ENCODE results near the gene REEP5. TPM values are rescaled to one million over a fixed set of nuclear protein-coding genes. Genes with fewer than 3 reads are reported as not detected.
A peak's percentile ranks its signal among the peaks of the same experiment; 100 is the strongest.

REEP5 gene
- polyA plus RNA-seq (2011; rRNA removed): 278 and 334 TPM in 2 replicates
- polyA minus RNA-seq (2011; rRNA and poly(A)+ RNA removed): 162 and 190 TPM in 2 replicates

- no peak for DNase-seq (ENCODE audit: low read depth)
- H3K27me3 ChIP-seq (ENCODE audit: control insufficient read depth, insufficient read depth, low read length): peaks cover 3% of the 10 kb centered on the region; the same call in 1 of the 2 replicates
- no peaks in the 10 kb centered on the region; the same call in 1 of the 2 replicates for H3K36me3 ChIP-seq (ENCODE audit: control insufficient read depth, insufficient read depth, low read length)
- ChIA-PET CTCF (interaction anchor here (0.9 to 2.7 kb wide), 14 partner anchors 8 to 371 kb away, joined by 3 to 13 read pairs (median 4); partner anchors contain the start of gene DCP2), POLR2A (no interaction called here)
- H3K4me3 ChIP-seq (ENCODE audit: low read depth, low read length): peak within 1 kb of the TSS; percentile 71
- TF ChIP-seq CTCF (IDR thresholded peaks at IDR 0.05; ENCODE audit: insufficient read depth, low read depth, low read length): peak; percentile 69
Observed at GRCh38 chr5:112921833-112922817, at the start of gene REEP5. REEP5 (minus strand) TSS chr5:112922227; CDS start chr5:112922190, 37 bp downstream.

DNA sequence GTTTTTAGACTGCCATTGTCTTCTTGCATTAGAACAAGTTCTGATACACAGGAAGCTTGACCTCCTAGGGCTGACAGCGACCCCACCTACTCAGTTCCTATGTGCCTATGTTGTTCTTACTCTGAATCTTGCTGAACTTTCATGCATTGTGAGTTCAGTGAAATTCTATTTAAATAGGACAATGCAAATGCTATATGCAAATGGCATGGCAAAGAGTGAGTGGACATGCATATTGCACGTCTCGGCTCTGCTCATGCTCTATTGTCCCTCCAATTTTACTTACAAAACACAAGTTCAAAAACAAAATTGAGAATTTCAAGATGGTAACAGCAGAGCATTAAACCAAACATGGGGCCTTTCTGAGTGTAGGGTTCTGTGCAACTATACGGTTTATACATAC, 49.2 kb upstream of the REEP5 start:
- CTCF ChIA-PET: no interaction called here
- no peak overlapping the region for H3K4me3 ChIP-seq (ENCODE audit: low read depth, low read length)
- DNase-seq (ENCODE audit: low read depth): no peak
- POLR2A ChIA-PET: no interaction called here
- no peaks in the 10 kb centered on the region for H3K36me3 ChIP-seq (ENCODE audit: control insufficient read depth, insufficient read depth, low read length)
- H3K27me3 ChIP-seq (ENCODE audit: control insufficient read depth, insufficient read depth, low read length): no peaks in the 10 kb centered on the region
- TF ChIP-seq CTCF (IDR thresholded peaks at IDR 0.05; ENCODE audit: insufficient read depth, low read depth, low read length): no peak

DNA sequence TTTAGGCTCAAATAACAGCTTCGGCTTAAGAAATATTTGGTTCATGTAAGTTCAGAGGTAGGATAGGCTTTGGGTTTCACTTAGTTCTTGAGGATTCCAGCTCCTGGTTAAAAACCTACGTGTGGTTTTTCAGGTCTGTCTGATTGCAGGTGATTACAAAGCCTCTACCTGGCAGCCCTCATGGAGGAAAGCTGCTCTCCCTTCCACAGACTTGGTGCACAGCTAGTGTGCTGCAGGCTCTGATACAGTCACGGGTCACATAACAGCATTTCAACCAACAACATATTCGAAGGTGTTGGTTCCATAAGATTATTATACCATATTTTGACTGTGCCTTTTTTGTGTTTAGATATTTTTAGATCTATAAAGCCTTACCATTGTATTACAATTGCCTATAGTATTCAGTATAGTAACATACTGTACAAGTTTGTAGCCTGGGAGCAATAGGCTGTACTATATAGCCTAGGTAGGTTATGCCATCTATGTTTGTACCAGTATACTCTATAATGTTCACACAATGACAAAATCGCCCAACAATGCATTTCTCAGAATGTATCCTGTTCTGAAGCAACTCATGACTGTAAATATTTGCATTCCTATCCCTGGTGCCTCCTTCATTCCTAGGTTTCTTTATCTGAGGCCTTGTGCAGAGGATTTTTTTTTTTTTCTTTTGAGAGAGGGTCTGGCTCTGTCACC, 46.5 kb upstream of the REEP5 start:
- no peak for TF ChIP-seq CTCF (IDR thresholded peaks at IDR 0.05; ENCODE audit: insufficient read depth, low read depth, low read length)
- ChIA-PET POLR2A (no interaction called here), CTCF (interaction anchor here (0.9 to 1.3 kb wide), 2 partner anchors 47 to 120 kb away, joined by 3 read pairs; no protein-coding TSS in a partner anchor)
- Histone ChIP-seq H3K36me3 (ENCODE audit: control insufficient read depth, insufficient read depth, low read length) (no peaks in the 10 kb centered on the region), H3K4me3 (ENCODE audit: low read depth, low read length) (no peak overlapping the region), H3K27me3 (ENCODE audit: control insufficient read depth, insufficient read depth, low read length) (no peaks in the 10 kb centered on the region; the same call in 1 of the 2 replicates)
- DNase-seq (ENCODE audit: low read depth): no peak

DNA sequence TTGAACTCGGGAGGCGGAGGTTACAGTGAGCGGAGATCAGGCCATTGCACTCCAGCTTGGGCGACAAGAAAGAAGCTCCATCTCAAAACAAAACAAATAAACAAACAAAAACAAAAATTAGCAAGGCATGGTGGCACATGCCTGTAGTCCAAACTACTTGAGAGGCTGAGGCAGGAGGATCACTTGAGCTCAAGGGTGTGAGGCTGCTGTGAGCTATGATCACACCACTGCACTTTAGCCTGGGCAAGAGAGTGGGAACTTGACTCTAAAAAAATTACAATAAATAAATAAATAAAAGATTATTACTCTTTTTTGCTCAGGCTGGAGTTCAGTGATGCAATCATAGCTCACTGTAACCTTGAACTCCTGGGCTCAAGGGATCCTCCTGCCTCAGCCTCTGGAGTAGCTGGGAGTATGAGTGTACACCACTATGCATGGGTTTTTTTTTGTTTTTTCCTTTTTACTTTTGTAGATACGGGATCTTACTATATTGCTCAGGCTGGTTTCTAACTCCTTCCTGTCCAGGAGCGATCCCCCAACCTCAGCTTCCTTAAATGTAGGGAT, 45.6 kb upstream of the REEP5 start:
- no peak overlapping the region for H3K4me3 ChIP-seq (ENCODE audit: low read depth, low read length)
- no peaks in the 10 kb centered on the region for H3K36me3 ChIP-seq (ENCODE audit: control insufficient read depth, insufficient read depth, low read length)
- no peak for TF ChIP-seq CTCF (IDR thresholded peaks at IDR 0.05; ENCODE audit: insufficient read depth, low read depth, low read length)
- H3K27me3 ChIP-seq (ENCODE audit: control insufficient read depth, insufficient read depth, low read length): no peaks in the 10 kb centered on the region; the same call in 1 of the 2 replicates
- DNase-seq (ENCODE audit: low read depth): no peak
- ChIA-PET CTCF (interaction anchor here (0.6 to 1.3 kb wide), 3 partner anchors 46 to 119 kb away, joined by 3 read pairs; no protein-coding TSS in a partner anchor), POLR2A (no interaction called here)
